Lower leg skin (tissue), 3 donors: Measurements from ENCODE around the gene STPG1.

Experiments
- CTCF ChIP-seq, 3 donors: fragments of 450-650 bp; IDR thresholded peaks; one replicate each; pipeline ENCODE4 v1.5.1; 2016; ENCODE audit warnings: antibody characterized with exemption in 3 of 3, mild to moderate bottlenecking in 3 of 3, moderate library complexity in 2 of 3
- POLR2A ChIP-seq, 2 donors: fragments of 450-650 bp; IDR thresholded peaks; one replicate each; pipeline ENCODE4 v1.6.1; 2016 to 2017; ENCODE audit warnings: antibody characterized with exemption in 2 of 2, mild to moderate bottlenecking in 1 of 2, moderate library complexity in 1 of 2

DNA sequence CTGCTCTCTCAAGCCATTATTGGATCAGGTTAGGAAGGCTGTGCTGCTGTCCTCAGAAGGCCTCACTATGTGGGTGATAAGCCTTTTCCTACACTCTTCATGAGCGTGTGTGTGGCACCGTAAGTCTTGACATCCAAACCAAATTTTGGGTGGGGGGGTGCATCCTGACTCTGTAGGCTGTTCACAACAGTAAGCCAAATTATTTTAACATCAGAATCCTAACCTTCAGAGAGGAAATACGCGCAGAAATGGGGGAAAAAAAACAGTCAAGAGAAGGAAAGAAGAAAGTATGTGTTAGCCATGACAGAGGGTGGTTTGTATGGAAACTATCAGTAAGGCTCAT, 21.0 kb downstream of the STPG1 start:
- no peak for TF ChIP-seq CTCF (IDR thresholded peaks at IDR 0.05)
- no peak for TF ChIP-seq POLR2A (IDR thresholded peaks at IDR 0.05)
